ENCODE data around the gene JAK1. TPM values are rescaled to one million over a fixed set of nuclear protein-coding genes. Genes with fewer than 3 reads are reported as not detected.

JAK1 gene
- total RNA-seq, 6 donors from 2014 or later: 156 to 191 (median 167) TPM

DNA sequence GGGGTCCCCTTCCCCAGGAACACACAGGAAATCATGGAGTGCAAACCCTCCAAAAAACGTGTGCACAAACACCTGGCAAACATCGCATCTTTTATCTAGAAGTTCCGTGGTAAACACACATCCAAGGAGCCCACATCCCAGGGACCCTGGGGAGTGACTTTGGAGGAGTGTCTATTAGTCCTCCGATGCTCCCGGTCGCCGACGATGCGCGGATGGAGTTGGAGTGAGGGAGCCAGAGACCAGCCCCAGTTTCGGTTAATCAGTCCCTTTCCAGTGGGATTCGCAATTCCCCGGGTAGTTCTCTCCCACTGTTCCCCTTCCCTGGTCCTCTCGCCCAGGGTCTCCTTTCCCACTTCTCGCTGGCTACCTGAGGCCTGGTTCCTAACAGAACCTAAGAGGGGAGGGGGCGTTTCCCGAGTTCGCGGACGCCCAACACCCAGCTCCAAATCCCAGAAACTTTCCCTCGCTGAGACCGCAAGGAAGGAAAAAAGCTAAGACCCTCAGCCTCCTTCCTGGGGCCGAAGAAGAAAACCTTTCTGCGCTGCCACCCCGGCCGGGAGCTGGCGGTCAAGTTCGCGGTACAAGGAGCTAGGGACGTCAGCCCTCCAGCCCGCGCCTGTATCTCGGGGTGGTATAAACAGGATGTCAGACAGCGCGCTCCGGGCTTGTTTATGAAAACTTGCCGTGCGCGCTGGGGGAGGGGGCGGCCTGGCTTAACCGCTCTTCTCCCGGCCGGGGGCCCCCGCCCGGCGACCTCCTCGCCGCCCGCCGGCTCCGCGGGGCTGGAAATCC, 787 bp downstream of the JAK1 start:
- ATAC-seq (ENCODE audit: low FRiP score in 2 of 2) (peak; percentile 70), DNase-seq (peak; percentile 50 to 72)
- 0 to 1% methylated on average over 25 to 46 of the region's 52 CpGs for WGBS, 2 donors
- H3K36me3 ChIP-seq: no peaks in the 10 kb centered on the region
- H3K4me1 ChIP-seq: peaks cover 31 to 54% (median 38%) of the 10 kb centered on the region in 4 donors
- H3K9me3 ChIP-seq: no peaks in the 10 kb centered on the region
- peak overlapping the region; percentile 75 to 89 (median 78) for H3K4me3 ChIP-seq
- no peaks in the 10 kb centered on the region for H3K27me3 ChIP-seq
- TF ChIP-seq POLR2A (IDR thresholded peaks at IDR 0.05) (no peak), EP300 (IDR thresholded peaks at IDR 0.05) (peak in 2 of 4 donors; percentile 42 to 65), POLR2AphosphoS5 (IDR thresholded peaks at IDR 0.05) (peak; percentile 24 to 81)
- peak overlapping the region; percentile 95 to 100 (median 96) for H3K27ac ChIP-seq

DNA sequence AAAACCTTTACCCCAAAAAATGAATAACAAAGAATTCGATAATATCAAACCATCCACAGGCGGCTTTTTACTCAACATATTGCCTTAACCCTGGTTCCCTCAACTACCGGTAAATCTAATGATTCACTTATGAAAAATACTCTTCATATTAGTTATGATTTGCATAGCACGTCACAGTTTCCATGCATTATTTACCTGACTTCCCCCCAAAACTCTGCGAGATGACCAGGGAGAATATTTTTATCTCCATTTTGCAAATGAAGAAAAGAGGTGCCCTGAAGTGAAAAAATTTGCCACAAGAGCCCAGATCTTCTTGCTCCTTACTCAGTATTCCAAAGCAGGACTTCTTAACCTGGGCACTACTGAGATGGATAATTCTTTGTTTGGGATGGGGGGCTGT, 2.9 kb downstream of the JAK1 start:
- Histone ChIP-seq H3K4me1 (peaks cover 40 to 72% (median 50%) of the 10 kb centered on the region in 4 donors), H3K4me3 (no peak overlapping the region), H3K27me3 (no peaks in the 10 kb centered on the region), H3K36me3 (no peaks in the 10 kb centered on the region), H3K27ac (no peak overlapping the region), H3K9me3 (no peaks in the 10 kb centered on the region)
- no peak for ATAC-seq (ENCODE audit: low FRiP score in 2 of 2)
- DNase-seq: no peak
- 81 to 93% methylated on average over 5 of the region's 5 CpGs for WGBS, 2 donors
- no peak for TF ChIP-seq POLR2AphosphoS5 (IDR thresholded peaks at IDR 0.05)
- TF ChIP-seq, protein P1, sequence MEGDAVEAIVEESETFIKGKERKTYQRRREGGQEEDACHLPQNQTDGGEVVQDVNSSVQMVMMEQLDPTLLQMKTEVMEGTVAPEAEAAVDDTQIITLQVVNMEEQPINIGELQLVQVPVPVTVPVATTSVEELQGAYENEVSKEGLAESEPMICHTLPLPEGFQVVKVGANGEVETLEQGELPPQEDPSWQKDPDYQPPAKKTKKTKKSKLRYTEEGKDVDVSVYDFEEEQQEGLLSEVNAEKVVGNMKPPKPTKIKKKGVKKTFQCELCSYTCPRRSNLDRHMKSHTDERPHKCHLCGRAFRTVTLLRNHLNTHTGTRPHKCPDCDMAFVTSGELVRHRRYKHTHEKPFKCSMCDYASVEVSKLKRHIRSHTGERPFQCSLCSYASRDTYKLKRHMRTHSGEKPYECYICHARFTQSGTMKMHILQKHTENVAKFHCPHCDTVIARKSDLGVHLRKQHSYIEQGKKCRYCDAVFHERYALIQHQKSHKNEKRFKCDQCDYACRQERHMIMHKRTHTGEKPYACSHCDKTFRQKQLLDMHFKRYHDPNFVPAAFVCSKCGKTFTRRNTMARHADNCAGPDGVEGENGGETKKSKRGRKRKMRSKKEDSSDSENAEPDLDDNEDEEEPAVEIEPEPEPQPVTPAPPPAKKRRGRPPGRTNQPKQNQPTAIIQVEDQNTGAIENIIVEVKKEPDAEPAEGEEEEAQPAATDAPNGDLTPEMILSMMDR (IDR thresholded peaks at IDR 0.05): no peak
- no peak for TF ChIP-seq EP300 (IDR thresholded peaks at IDR 0.05)
- TF ChIP-seq POLR2A (IDR thresholded peaks at IDR 0.05): no peak

DNA sequence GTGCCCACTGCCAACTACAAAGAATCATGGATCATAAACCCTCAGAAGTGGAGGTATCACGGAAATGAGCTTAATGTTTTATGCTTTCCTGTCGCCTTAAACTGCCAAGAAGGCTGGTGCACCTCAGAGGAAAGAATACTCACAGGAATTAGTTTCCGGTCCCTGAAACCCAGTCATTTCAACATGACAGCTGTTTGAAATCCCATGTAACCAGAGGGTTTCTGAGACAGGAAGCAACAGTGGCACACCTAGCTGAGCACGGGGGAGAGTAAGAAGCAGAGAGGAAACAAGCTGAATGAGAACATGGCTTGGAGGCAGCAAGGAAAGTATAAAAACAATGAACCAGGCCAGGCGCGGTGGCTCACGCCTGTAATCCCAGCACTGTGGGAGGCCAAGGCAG, 3.9 kb downstream of the JAK1 start:
- H3K9me3 ChIP-seq: no peaks in the 10 kb centered on the region
- peak overlapping the region in 2 of 4 donors; percentile 17 to 61 for H3K27ac ChIP-seq
- H3K36me3 ChIP-seq: no peaks in the 10 kb centered on the region
- peaks cover 40 to 75% (median 58%) of the 10 kb centered on the region in 4 donors for H3K4me1 ChIP-seq
- H3K27me3 ChIP-seq: no peaks in the 10 kb centered on the region
- no peak overlapping the region for H3K4me3 ChIP-seq
- TF ChIP-seq EP300 (IDR thresholded peaks at IDR 0.05): no peak
- peak in 1 of 2 donors; percentile 29 for TF ChIP-seq POLR2AphosphoS5 (IDR thresholded peaks at IDR 0.05)
- no peak for TF ChIP-seq POLR2A (IDR thresholded peaks at IDR 0.05)
- 39 to 45% methylated on average over 7 of the region's 7 CpGs for whole genome bisulfite sequencing, 2 donors
- ATAC-seq (ENCODE audit: low FRiP score in 2 of 2) (no peak), DNase-seq (no peak)

DNA sequence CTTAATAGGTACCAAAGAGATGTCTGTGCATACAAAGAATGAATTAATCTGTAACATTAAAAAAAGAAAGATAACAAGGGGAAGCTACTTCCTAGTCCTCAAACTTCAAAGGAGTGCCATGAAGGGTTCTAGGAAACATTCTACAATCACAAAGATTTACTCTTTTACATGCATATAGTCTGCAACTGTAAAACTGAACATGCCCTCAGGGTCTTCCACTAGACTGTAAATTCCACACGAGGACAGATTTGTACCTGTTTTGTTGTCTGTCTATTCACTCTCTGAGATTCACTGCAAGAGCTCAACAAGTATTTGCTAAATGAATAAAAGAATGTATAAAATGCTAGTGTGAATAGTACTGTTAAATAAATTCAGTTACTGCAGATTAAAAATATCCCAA, 4.4 kb downstream of the JAK1 start:
- no peaks in the 10 kb centered on the region for H3K27me3 ChIP-seq
- H3K36me3 ChIP-seq: no peaks in the 10 kb centered on the region
- H3K4me3 ChIP-seq: no peak overlapping the region
- TF ChIP-seq, protein P1 (IDR thresholded peaks at IDR 0.05): no peak
- no peak for TF ChIP-seq EP300 (IDR thresholded peaks at IDR 0.05)
- no peak for TF ChIP-seq POLR2A (IDR thresholded peaks at IDR 0.05)
- TF ChIP-seq POLR2AphosphoS5 (IDR thresholded peaks at IDR 0.05): no peak
- peaks cover 46 to 75% (median 59%) of the 10 kb centered on the region in 4 donors for H3K4me1 ChIP-seq
- DNase-seq: no peak
- 52 to 64% methylated on average over 1 of the region's 1 CpG for WGBS, 2 donors
- ATAC-seq (ENCODE audit: low FRiP score in 2 of 2): no peak
- H3K9me3 ChIP-seq: no peaks in the 10 kb centered on the region
- H3K27ac ChIP-seq: no peak overlapping the region

DNA sequence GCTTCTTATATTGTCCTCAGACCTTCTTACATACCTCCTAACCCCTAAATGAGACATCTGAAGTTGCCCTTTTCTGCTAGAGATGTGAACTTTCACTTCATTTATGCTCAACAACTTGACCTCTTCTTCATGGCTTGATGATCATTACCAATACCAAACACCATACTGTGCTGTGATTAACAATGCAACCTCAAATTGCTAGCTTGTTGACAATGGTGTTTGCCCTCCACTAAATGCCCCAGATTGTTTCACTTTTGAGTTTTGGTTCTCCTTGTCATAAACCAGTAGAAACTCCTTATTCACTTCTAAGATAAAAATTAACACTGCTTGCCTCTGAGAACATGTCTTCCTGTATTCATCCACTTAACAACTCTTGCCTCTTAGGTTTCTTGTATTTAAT, 5.6 kb downstream of the JAK1 start:
- TF ChIP-seq EP300 (IDR thresholded peaks at IDR 0.05) (no peak), POLR2AphosphoS5 (IDR thresholded peaks at IDR 0.05) (no peak), POLR2A (IDR thresholded peaks at IDR 0.05) (no peak)
- TF ChIP-seq, protein P1 (IDR thresholded peaks at IDR 0.05): no peak
- DNase-seq: no peak

More for the DNA sequence above, 5.6 kb downstream of the JAK1 start:
- no peak for ATAC-seq (ENCODE audit: low FRiP score in 2 of 2)
- no peaks in the 10 kb centered on the region for H3K36me3 ChIP-seq
- no peaks in the 10 kb centered on the region for H3K27me3 ChIP-seq
- H3K4me3 ChIP-seq: no peak overlapping the region
- no peak overlapping the region for H3K27ac ChIP-seq
- peaks cover 57 to 85% (median 69%) of the 10 kb centered on the region in 4 donors for H3K4me1 ChIP-seq
- no peaks in the 10 kb centered on the region for H3K9me3 ChIP-seq

All from upper lobe of left lung (tissue), 6 donors.